ENCODE results near the gene DDX17.

The DDX17 gene

GRCh38 chr22:38437416-38437815 lies 68.7 kb downstream of the DDX17 start:
- no peak for TF ChIP-seq GATA2 (IDR thresholded peaks at IDR 0.05; ENCODE audit: low read depth, low read length)
- TF ChIP-seq GATA3 (IDR thresholded peaks at IDR 0.05; ENCODE audit: low read depth, low read length) = no peak

GRCh38 chr22:38436629-38437395 lies 69.3 kb downstream of the DDX17 start:
- no peak for TF ChIP-seq GATA3 (IDR thresholded peaks at IDR 0.05; ENCODE audit: low read depth, low read length)
- TF ChIP-seq GATA2 (IDR thresholded peaks at IDR 0.05; ENCODE audit: low read depth, low read length) = no peak

- TF ChIP-seq GATA3 (IDR thresholded peaks at IDR 0.05; ENCODE audit: low read depth, low read length) (no peak), GATA2 (IDR thresholded peaks at IDR 0.05; ENCODE audit: low read depth, low read length) (no peak)
Measured at GRCh38 chr22:38435965-38436364, 70.1 kb downstream of the DDX17 start.

GRCh38 chr22:38435010-38435409 lies 71.1 kb downstream of the DDX17 start:
- TF ChIP-seq GATA3 (IDR thresholded peaks at IDR 0.05; ENCODE audit: low read depth, low read length) (no peak), GATA2 (IDR thresholded peaks at IDR 0.05; ENCODE audit: low read depth, low read length) (no peak)

- TF ChIP-seq GATA2 (IDR thresholded peaks at IDR 0.05; ENCODE audit: low read depth, low read length) (no peak), GATA3 (IDR thresholded peaks at IDR 0.05; ENCODE audit: low read depth, low read length) (no peak)
Measured at GRCh38 chr22:38433871-38434270, 72.2 kb downstream of the DDX17 start.

Measured in SH-SY5Y (cell line).